Body of pancreas (tissue), 4 donors: ENCODE results near the gene ZNF213. TPM values are rescaled to one million over a fixed set of nuclear protein-coding genes. Genes with fewer than 3 reads are reported as not detected.

Experiments
- ATAC-seq: fragments of 150-250 bp; one replicate; pipeline ENCODE4 v1.9.1; 2016
- DNase-seq, 4 donors: peaks; one replicate each; pipeline ENCODE4 v3.0.0-alpha.2; 2019
- H3K27ac ChIP-seq, 4 donors: fragments of 200-600 bp; sonication (generic); 1 replicate in 3 of 4; 2 replicates in 1 of 4; pipeline versions ENCODE4 v1.5.1 to v1.6.1; 2016 to 2019; ENCODE audit warnings: mild to moderate bottlenecking in 1 of 4, mixed read lengths in 1 of 4, moderate library complexity in 1 of 4
- H3K27me3 ChIP-seq, 2 donors: fragments of 200-600 bp; sonication (generic); one replicate each; pipeline ENCODE4 v1.6.0; 2016; ENCODE audit warnings: mild to moderate bottlenecking in 1 of 2
- H3K36me3 ChIP-seq, 2 donors: fragments of 200-600 bp; sonication (generic); replicated peaks in 1 of 2; 2 replicates each; pipeline ENCODE4 v1.5.1; 2016; ENCODE audit warnings: low read depth in 2 of 2; ENCODE audit not compliant: insufficient read depth in 1 of 2
- H3K4me1 ChIP-seq: fragments of 200-600 bp; sonication (generic); one replicate; pipeline ENCODE4 v1.6.0; 2016
- H3K4me3 ChIP-seq, 2 donors: fragments of 200-600 bp; sonication (generic); 1 replicate in 1 of 2; 2 replicates in 1 of 2; pipeline ENCODE4 v1.5.1; 2016 to 2019
- H3K9me3 ChIP-seq, 3 donors: fragments of 200-600 bp; sonication (generic); 1 replicate in 2 of 3; 2 replicates in 1 of 3; pipeline ENCODE4 v1.5.1; 2016
- CTCF ChIP-seq, 7 experiments: fragments of 450-650 bp in 4 of 7; fragments of 200-600 bp in 3 of 7; sonication (generic) in 3 of 7; IDR thresholded peaks; one replicate each; pipeline ENCODE4 v1.5.1; 2016 to 2019; ENCODE audit warnings: antibody characterized with exemption in 7 of 7
- POLR2A ChIP-seq, 3 donors: fragments of 450-650 bp; IDR thresholded peaks; one replicate each; pipeline ENCODE4 v1.6.1; 2016; ENCODE audit warnings: antibody characterized with exemption in 3 of 3, mild to moderate bottlenecking in 2 of 3
- WGBS, 2 donors: methylation state at CpG; one replicate each; pipeline ENCODE4 v1.1.5; 2017; 5-methylcytosine and 5-hydroxymethylcytosine counted together
- intact Hi-C: fragments of 100-400 bp; cut with DNase I; formaldehyde crosslinking; loops from one replicate; pipeline ENCODE4 v1.15.1; 2023
- total RNA-seq, 2 donors: library from RNA; depleted of rRNA; stranded (reverse); fragments of >200 nt; gene quantifications; one replicate each; pipeline ENCODE4 v1.1.0, GENCODE V29; 2016

The ZNF213 gene
- total RNA-seq, 2 donors from 2014 or later: 12.5 to 21.4 TPM

GRCh38 chr16:3087243-3088235, 47.3 kb upstream of the ZNF213 start:
- Histone ChIP-seq H3K27ac (peak overlapping the region in 2 of 4 donors; percentile 12 to 52), H3K9me3 (no peaks in the 10 kb centered on the region), H3K4me1 (no peaks in the 10 kb centered on the region), H3K4me3 (no peak overlapping the region), H3K36me3 (no peaks in the 10 kb centered on the region), H3K27me3 (no peaks in the 10 kb centered on the region)
- no peak for DNase-seq
- intact Hi-C loops: no loop called here
- peak; percentile 25 for ATAC-seq
- TF ChIP-seq CTCF (IDR thresholded peaks at IDR 0.05) (peak in 3 of 7 experiments; percentile 6 to 27 (median 10)), POLR2A (IDR thresholded peaks at IDR 0.05) (no peak)
- WGBS, 2 donors: 69 to 70% methylated on average over 13 to 18 of the region's 18 CpGs

GRCh38 chr16:3088450-3088849, 46.4 kb upstream of the ZNF213 start:
- H3K4me1 ChIP-seq: no peaks in the 10 kb centered on the region
- DNase-seq (no peak), ATAC-seq (no peak)
- H3K4me3 ChIP-seq: no peak overlapping the region
- WGBS, 2 donors: 73 to 80% methylated on average over 7 of the region's 7 CpGs
- H3K27ac ChIP-seq: no peak overlapping the region
- intact Hi-C loops: no loop called here
- no peaks in the 10 kb centered on the region for H3K27me3 ChIP-seq
- H3K36me3 ChIP-seq: no peaks in the 10 kb centered on the region
- no peaks in the 10 kb centered on the region for H3K9me3 ChIP-seq
- TF ChIP-seq CTCF (IDR thresholded peaks at IDR 0.05) (no peak), POLR2A (IDR thresholded peaks at IDR 0.05) (no peak)

- no peaks in the 10 kb centered on the region for H3K9me3 ChIP-seq
- TF ChIP-seq POLR2A (IDR thresholded peaks at IDR 0.05): no peak
- no peak for TF ChIP-seq CTCF (IDR thresholded peaks at IDR 0.05)
- no peaks in the 10 kb centered on the region for H3K27me3 ChIP-seq
- no peak overlapping the region for H3K4me3 ChIP-seq
- H3K4me1 ChIP-seq: no peaks in the 10 kb centered on the region
- intact Hi-C loops: no loop called here
- no peaks in the 10 kb centered on the region for H3K36me3 ChIP-seq
- H3K27ac ChIP-seq: no peak overlapping the region
- 86 to 92% methylated on average over 20 to 62 of the region's 71 CpGs for WGBS, 2 donors
- ATAC-seq (no peak), DNase-seq (no peak)
Measured at GRCh38 chr16:3088925-3089716, 45.7 kb upstream of the ZNF213 start.

GRCh38 chr16:3089717-3090592, 44.9 kb upstream of the ZNF213 start:
- H3K36me3 ChIP-seq: no peaks in the 10 kb centered on the region
- H3K27ac ChIP-seq: no peak overlapping the region
- H3K4me1 ChIP-seq: no peaks in the 10 kb centered on the region
- intact Hi-C loops: no loop called here
- no peak for ATAC-seq
- no peaks in the 10 kb centered on the region for H3K9me3 ChIP-seq
- no peaks in the 10 kb centered on the region for H3K27me3 ChIP-seq
- TF ChIP-seq CTCF (IDR thresholded peaks at IDR 0.05) (no peak), POLR2A (IDR thresholded peaks at IDR 0.05) (no peak)
- WGBS, 2 donors: 91 to 95% methylated on average over 57 to 80 of the region's 81 CpGs
- H3K4me3 ChIP-seq: no peak overlapping the region
- DNase-seq: no peak
